Fibroblast of mammary gland (primary cell): Measurements from ENCODE around the gene ANKFY1.
A peak's percentile ranks its signal among the peaks of the same experiment; 100 is the strongest.

ENCODE experiments used
- DNase-seq: peaks from one replicate; pipeline ENCODE4 v3.0.0-alpha.2; 2010; ENCODE audit warnings: low read depth
- H3K4me3 ChIP-seq: 2 replicates; pipeline ENCODE4 v1.5.1; 2011; ENCODE audit warnings: low read depth, mild to moderate bottlenecking, low read length, moderate library complexity; ENCODE audit not compliant: control insufficient read depth
- CTCF ChIP-seq: conservative IDR thresholded peaks from 2 replicates; pipeline ENCODE4 v1.5.1; 2011; ENCODE audit warnings: low read depth, low read length, inconsistent platforms; ENCODE audit not compliant: control insufficient read depth, insufficient read depth

The ANKFY1 gene

GRCh38 chr17:4234401-4234800, 29.4 kb downstream of the ANKFY1 start:
- H3K4me3 ChIP-seq = no peak overlapping the region
- no peak for TF ChIP-seq CTCF
- DNase-seq = peak; percentile 14

GRCh38 chr17:4233668-4234258, 30.0 kb downstream of the ANKFY1 start:
- no peak overlapping the region for H3K4me3 ChIP-seq
- no peak for DNase-seq
- no peak for TF ChIP-seq CTCF

- peak; percentile 79 for DNase-seq
- TF ChIP-seq CTCF = no peak
- no peak overlapping the region for H3K4me3 ChIP-seq
Observed at GRCh38 chr17:4232168-4232813, 31.5 kb downstream of the ANKFY1 start.

- peak overlapping the region; percentile 20 for H3K4me3 ChIP-seq
- peak; percentile 99 for DNase-seq
- no peak for TF ChIP-seq CTCF
Observed at GRCh38 chr17:4229627-4230541, 33.9 kb downstream of the ANKFY1 start.

GRCh38 chr17:4221899-4222659, 41.7 kb downstream of the ANKFY1 start:
- no peak overlapping the region for H3K4me3 ChIP-seq
- no peak for DNase-seq
- no peak for TF ChIP-seq CTCF

- H3K4me3 ChIP-seq = no peak overlapping the region
- no peak for TF ChIP-seq CTCF
Observed at GRCh38 chr17:4221163-4221562, 42.6 kb downstream of the ANKFY1 start.

More at GRCh38 chr17:4221163-4221562, 42.6 kb downstream of the ANKFY1 start:
- DNase-seq = no peak
